Measurements from ENCODE around the gene EFNA5.

- TF ChIP-seq, protein P1, sequence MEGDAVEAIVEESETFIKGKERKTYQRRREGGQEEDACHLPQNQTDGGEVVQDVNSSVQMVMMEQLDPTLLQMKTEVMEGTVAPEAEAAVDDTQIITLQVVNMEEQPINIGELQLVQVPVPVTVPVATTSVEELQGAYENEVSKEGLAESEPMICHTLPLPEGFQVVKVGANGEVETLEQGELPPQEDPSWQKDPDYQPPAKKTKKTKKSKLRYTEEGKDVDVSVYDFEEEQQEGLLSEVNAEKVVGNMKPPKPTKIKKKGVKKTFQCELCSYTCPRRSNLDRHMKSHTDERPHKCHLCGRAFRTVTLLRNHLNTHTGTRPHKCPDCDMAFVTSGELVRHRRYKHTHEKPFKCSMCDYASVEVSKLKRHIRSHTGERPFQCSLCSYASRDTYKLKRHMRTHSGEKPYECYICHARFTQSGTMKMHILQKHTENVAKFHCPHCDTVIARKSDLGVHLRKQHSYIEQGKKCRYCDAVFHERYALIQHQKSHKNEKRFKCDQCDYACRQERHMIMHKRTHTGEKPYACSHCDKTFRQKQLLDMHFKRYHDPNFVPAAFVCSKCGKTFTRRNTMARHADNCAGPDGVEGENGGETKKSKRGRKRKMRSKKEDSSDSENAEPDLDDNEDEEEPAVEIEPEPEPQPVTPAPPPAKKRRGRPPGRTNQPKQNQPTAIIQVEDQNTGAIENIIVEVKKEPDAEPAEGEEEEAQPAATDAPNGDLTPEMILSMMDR (IDR thresholded peaks at IDR 0.05): no peak
- TF ChIP-seq POLR2A (IDR thresholded peaks at IDR 0.05): no peak
Observed at GRCh38 chr5:107502676-107503060, 168.1 kb downstream of the EFNA5 start.

Data from esophagus squamous epithelium (tissue), 4 donors.